ENCODE results near the gene ALDH3B1. TPM values are rescaled to one million over a fixed set of nuclear protein-coding genes. Genes with fewer than 3 reads are reported as not detected.

The ALDH3B1 gene
- total RNA-seq, 2 donors from 2014 or later: 0.08 TPM; not detected in 1

DNA sequence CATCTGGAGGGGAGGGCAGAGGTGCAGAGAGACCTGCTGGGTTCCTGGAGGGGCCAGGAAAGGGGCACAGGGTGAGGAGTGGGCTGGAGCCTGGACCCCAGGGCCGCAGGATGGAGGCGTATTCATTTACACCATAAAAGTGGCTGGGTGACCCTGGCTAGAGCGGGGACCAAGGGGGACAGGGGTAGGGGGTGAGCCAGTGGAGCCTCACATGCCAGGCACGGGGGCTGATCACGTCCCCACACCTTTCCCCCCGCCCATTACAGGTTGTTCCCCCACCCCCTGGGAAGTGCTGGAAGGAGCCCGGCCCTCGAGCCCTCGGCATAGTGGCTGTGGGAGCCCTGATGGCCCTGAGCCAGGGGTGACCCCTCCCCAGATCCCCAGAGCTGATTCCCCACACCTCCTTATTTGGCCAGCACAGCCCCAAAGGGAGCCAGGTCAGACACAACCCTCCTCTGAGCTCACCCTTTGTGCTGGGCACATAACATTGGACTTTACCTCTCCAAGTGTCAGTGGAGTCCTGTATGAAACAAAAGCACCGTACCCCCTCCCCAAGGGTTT lies 29.5 kb downstream of the ALDH3B1 start:
- ATAC-seq (replicated peaks): peak; percentile 22
- peak overlapping the region; percentile 91 for H3K4me3 Mint-ChIP-seq
- peaks cover 7% of the 10 kb centered on the region for H3K4me1 Mint-ChIP-seq
- no peaks in the 10 kb centered on the region for H3K27me3 Mint-ChIP-seq
- H3K36me3 Mint-ChIP-seq (ENCODE audit: low read depth): peaks cover 30% of the 10 kb centered on the region
- H3K9me3 Mint-ChIP-seq: no peaks in the 10 kb centered on the region
- peak overlapping the region; percentile 94 for H3K27ac Mint-ChIP-seq

DNA sequence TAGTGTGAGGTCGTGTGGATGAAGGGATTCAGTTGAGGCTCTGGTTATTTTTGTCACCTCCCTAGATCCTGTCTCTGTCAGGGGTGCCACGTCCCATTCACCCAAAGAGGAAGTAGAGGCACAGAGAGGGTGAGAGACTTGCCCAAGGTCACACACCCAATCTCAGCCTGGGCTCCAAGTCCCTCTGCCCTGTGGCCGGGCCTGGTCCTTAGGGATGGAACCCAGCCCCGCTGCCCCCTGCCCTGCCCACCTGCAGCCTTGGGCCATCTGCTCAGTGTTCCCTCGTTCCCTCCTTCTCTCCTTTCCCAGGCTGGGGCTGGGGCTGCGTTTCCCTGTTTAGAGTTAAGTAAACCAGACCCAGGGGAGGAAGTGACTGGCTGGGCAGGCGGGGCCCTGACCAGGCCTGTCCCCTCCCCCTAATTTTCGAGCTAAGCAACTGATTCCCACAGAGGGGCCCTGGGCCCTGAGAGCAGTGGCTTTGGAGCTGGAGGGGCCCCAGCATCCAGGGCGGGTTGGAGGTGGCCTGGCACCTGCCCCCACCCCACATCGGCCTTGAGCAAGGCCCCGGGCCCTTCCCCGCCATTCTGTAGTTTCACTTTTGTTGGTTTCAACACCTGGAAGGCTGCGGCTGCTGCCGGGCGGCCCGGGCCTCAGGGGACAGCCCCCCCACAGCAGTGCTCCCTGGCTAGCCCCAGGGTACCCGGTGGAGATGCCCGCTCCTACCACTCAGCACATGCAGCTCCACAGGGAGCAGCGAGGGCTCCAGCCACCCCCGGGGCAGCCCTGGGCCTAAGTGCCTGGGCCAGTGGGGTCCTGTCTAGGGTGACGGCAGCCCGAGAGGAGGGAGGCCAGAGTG lies 30.2 kb downstream of the ALDH3B1 start:
- Mint-ChIP-seq H3K4me3 (peak overlapping the region; percentile 91), H3K36me3 (ENCODE audit: low read depth) (peaks cover 37% of the 10 kb centered on the region), H3K4me1 (peaks cover 7% of the 10 kb centered on the region), H3K9me3 (no peaks in the 10 kb centered on the region), H3K27me3 (no peaks in the 10 kb centered on the region), H3K27ac (peak overlapping the region; percentile 94)
- peak; percentile 62 for ATAC-seq (replicated peaks)

DNA sequence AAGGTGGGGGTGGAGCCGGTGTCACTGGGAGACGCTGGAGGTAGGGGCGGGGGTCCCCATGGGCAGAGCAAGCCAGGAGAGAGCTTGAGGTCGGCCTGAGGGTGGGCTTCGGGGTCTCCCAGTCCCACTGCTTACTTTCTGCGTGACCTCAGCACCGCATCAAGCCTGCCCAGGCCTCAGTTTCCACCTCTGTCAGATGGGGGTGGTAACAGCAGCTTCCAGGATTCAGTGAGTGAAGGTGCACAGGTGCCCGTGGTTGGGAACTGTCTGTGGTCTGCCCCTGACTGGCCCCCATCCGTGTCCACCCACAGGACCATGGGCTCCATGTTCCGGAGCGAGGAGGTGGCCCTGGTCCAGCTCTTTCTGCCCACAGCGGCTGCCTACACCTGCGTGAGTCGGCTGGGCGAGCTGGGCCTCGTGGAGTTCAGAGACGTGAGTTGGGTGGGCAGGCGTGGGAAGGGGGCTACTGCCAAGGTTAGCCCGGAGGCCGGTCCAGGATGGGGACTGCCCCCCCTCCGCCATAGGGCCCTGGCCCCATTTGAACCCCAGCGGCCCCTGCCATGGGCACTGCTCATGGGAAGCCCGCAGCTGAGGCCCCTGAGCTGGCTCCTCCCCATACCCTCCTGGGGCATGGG lies 30.9 kb downstream of the ALDH3B1 start:
- no peaks in the 10 kb centered on the region for H3K9me3 Mint-ChIP-seq
- H3K4me1 Mint-ChIP-seq: peaks cover 7% of the 10 kb centered on the region
- no peaks in the 10 kb centered on the region for H3K27me3 Mint-ChIP-seq
- H3K4me3 Mint-ChIP-seq: peak overlapping the region; percentile 91
- H3K27ac Mint-ChIP-seq: peak overlapping the region; percentile 94
- H3K36me3 Mint-ChIP-seq (ENCODE audit: low read depth): peaks cover 42% of the 10 kb centered on the region
- no peak for ATAC-seq (replicated peaks)

DNA sequence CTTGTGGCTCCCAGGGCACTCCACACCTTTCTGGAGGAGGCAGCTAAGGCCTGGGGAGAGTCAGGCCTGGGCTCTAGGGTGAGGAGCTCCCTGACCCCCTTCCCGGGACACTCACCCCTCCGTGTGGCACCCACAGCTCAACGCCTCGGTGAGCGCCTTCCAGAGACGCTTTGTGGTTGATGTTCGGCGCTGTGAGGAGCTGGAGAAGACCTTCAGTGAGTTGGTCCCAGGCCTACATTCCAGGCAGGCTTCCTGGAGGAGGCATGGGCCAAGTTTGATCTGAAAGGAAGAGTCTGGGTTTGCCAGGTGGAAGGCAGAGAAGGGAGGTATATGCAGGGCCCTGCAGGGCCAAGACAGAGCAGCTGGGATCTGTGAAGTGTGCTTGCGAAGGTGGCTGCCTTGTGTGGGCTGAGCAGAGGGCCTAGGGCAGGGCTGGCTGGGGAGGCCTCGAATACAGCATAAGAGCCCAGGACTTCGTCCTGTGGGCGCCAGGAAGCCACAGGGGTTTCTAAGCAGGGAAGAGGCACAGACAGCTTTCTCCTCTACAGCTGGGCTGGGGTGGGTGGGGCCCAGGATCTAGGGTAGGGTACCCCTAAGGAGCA lies 31.6 kb downstream of the ALDH3B1 start:
- H3K4me3 Mint-ChIP-seq: peak overlapping the region; percentile 91
- H3K27me3 Mint-ChIP-seq: no peaks in the 10 kb centered on the region

DNA sequence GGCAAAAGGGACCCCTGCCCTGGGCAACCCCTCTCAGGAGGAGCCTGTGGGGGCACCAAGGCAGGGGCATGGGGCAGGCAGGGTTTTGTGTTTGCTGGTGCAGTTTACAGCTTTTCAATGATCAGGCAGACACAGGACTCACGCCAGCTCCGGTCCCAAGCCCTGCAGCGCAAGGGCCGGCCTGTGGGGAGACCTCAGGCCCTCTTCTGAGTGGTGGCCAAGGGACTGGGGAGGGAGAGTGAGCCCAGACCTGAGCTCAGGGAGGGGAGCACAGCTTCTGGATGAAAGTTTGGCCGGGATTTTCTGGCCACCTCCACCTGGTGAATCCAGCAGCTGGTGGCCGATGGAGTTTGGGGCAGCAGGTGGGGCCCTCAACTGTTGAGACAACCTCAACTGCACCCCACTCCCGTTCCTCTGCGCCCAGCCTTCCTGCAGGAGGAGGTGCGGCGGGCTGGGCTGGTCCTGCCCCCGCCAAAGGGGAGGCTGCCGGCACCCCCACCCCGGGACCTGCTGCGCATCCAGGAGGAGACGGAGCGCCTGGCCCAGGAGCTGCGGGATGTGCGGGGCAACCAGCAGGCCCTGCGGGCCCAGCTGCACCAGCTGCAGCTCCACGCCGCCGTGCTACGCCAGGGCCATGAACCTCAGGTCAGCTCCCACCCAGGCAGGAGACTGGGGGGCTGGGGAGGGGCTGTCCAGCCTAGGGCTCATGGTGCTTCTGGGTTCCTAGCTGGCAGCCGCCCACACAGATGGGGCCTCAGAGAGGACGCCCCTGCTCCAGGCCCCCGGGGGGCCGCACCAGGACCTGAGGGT lies 32.3 kb downstream of the ALDH3B1 start:
- Mint-ChIP-seq H3K9me3 (no peaks in the 10 kb centered on the region), H3K27me3 (no peaks in the 10 kb centered on the region), H3K27ac (no peak overlapping the region), H3K4me1 (no peaks in the 10 kb centered on the region), H3K4me3 (no peak overlapping the region), H3K36me3 (ENCODE audit: low read depth) (peaks cover 48% of the 10 kb centered on the region)
- ATAC-seq (replicated peaks): no peak

More for the DNA sequence above, 31.6 kb downstream of the ALDH3B1 start:
- Mint-ChIP-seq H3K4me1 (peaks cover 6% of the 10 kb centered on the region), H3K9me3 (no peaks in the 10 kb centered on the region), H3K27ac (peak overlapping the region; percentile 68), H3K36me3 (ENCODE audit: low read depth) (peaks cover 47% of the 10 kb centered on the region)
- ATAC-seq (replicated peaks): no peak

DNA sequence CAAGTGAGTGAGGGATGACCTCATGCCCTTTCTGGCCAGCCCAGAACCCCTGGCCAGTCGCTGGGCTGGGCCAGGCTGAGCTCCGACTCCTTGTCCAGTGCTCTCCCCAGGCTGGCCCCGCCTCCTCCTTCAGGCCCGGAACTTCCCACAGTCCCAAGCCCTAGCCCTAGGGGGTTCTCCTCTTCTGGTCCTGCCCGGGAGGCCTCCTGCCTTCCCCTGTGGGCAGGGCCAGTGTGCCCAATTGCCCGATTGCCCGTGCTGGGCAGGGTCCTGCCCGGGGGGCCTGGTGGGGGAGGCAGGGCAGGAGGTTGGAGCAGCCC lies 32.9 kb downstream of the ALDH3B1 start:
- Mint-ChIP-seq H3K4me3 (no peak overlapping the region), H3K36me3 (ENCODE audit: low read depth) (peaks cover 54% of the 10 kb centered on the region), H3K9me3 (no peaks in the 10 kb centered on the region), H3K27me3 (no peaks in the 10 kb centered on the region), H3K4me1 (no peaks in the 10 kb centered on the region), H3K27ac (no peak overlapping the region)
- ATAC-seq (replicated peaks): no peak

DNA sequence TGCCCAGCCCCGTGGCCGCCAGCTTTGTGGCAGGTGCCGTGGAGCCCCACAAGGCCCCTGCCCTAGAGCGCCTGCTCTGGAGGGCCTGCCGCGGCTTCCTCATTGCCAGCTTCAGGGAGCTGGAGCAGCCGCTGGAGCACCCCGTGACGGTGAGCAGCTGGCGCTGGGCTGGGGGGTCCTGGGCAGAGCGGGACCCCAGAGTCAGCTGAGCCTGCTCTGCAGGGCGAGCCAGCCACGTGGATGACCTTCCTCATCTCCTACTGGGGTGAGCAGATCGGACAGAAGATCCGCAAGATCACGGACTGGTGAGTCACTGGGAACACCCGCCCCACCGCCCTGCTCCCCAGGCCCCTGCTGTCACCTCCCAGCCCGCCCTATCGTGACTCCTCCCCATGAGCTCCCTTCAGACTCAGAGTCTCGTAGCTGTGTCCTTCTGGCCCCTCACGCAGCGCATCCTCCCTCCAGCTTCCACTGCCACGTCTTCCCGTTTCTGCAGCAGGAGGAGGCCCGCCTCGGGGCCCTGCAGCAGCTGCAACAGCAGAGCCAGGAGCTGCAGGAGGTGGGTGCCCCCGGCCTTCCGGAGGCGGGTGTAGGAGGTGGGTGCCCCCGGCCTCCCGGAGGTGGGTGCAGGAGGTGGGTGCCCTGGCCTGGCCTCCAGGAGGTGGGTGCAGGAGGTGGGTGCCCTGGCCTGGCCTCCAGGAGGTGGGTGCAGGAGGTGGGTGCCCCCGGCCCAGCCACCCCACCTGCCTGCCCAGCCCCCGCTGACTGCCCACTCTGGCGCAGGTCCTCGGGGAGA lies 33.4 kb downstream of the ALDH3B1 start:
- Mint-ChIP-seq H3K9me3 (no peaks in the 10 kb centered on the region), H3K27me3 (no peaks in the 10 kb centered on the region), H3K4me1 (no peaks in the 10 kb centered on the region), H3K4me3 (no peak overlapping the region), H3K27ac (no peak overlapping the region), H3K36me3 (ENCODE audit: low read depth) (peaks cover 59% of the 10 kb centered on the region)
- ATAC-seq (replicated peaks): no peak

DNA sequence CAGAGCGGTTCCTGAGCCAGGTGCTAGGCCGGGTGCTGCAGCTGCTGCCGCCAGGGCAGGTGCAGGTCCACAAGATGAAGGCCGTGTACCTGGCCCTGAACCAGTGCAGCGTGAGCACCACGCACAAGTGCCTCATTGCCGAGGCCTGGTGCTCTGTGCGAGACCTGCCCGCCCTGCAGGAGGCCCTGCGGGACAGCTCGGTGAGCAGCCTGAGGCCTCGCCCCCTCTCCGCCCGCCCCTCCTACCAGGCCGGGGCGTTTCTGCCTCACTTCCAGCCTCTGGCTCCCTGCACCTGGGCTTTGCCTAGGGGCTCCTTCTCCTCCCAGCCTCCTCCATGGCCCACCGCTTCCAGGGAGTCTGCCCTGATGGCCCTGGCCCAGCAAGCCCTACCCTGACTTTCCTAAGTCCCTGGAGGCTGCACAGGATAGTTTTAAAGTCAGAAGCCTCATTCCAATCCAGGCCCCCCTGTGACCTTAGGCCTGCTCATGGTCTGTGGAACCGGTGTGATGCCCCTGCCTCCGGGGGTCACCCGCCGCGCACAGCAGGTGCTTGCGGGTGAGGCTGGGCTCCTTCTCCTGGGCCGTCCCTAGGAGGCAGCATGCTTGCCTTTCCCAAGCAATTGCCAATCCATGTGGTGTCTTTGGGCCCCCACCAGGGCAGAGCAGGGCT lies 34.2 kb downstream of the ALDH3B1 start:
- H3K9me3 Mint-ChIP-seq: no peaks in the 10 kb centered on the region
- H3K36me3 Mint-ChIP-seq (ENCODE audit: low read depth): peaks cover 67% of the 10 kb centered on the region
- no peaks in the 10 kb centered on the region for H3K27me3 Mint-ChIP-seq
- H3K4me3 Mint-ChIP-seq: no peak overlapping the region
- no peak overlapping the region for H3K27ac Mint-ChIP-seq
- H3K4me1 Mint-ChIP-seq: no peaks in the 10 kb centered on the region
- no peak for ATAC-seq (replicated peaks)

DNA sequence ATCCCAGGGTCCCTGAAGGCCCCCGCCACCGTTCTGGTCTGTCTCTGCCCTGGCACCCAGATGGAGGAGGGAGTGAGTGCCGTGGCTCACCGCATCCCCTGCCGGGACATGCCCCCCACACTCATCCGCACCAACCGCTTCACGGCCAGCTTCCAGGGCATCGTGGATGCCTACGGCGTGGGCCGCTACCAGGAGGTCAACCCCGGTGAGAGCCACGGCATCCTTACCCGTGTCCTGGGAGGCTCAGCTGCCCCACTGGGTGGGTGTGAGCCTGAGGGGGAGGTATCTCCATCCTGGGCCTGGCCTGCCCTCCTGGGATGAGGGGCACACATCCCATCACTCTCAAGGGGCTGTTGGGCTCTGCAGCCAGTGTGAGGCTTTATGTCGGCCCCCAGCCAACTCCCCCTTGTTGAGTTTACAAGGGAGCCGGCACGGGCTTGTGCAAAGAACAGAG lies 34.8 kb downstream of the ALDH3B1 start:
- no peaks in the 10 kb centered on the region for H3K9me3 Mint-ChIP-seq
- H3K27ac Mint-ChIP-seq: no peak overlapping the region
- peaks cover 68% of the 10 kb centered on the region for H3K36me3 Mint-ChIP-seq (ENCODE audit: low read depth)
- H3K4me1 Mint-ChIP-seq: no peaks in the 10 kb centered on the region
- no peak overlapping the region for H3K4me3 Mint-ChIP-seq
- ATAC-seq (replicated peaks): no peak
- H3K27me3 Mint-ChIP-seq: no peaks in the 10 kb centered on the region

DNA sequence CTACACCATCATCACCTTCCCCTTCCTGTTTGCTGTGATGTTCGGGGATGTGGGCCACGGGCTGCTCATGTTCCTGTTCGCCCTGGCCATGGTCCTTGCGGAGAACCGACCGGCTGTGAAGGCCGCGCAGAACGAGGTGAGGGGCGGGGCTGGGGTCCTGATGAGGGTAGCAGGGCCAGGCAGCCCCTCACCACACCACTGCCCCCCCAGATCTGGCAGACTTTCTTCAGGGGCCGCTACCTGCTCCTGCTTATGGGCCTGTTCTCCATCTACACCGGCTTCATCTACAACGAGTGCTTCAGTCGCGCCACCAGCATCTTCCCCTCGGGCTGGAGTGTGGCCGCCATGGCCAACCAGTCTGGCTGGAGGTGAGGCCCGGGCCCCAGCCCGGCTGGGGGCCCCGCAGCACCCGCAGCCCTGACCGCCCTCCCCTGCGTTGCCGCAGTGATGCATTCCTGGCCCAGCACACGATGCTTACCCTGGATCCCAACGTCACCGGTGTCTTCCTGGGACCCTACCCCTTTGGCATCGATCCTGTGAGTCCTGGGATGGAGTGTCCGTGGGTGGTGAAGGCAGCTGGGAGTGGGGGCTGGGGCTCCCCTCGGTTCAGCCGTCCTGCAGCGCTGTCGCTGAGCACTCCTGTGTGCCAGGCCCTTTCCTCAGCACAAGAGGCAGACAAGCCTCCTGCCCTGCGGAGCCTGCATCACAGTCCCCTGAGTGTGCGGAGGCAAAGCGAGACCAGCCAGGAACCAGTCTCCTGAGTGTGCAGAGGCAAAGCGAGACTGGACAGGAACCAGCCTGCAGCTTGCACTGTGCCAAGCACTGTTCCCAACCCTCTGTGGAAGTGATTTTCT lies 37.5 kb downstream of the ALDH3B1 start:
- Mint-ChIP-seq H3K27me3 (no peaks in the 10 kb centered on the region), H3K4me1 (no peaks in the 10 kb centered on the region), H3K36me3 (ENCODE audit: low read depth) (peaks cover 71% of the 10 kb centered on the region), H3K9me3 (no peaks in the 10 kb centered on the region), H3K27ac (no peak overlapping the region), H3K4me3 (no peak overlapping the region)
- ATAC-seq (replicated peaks): no peak

DNA sequence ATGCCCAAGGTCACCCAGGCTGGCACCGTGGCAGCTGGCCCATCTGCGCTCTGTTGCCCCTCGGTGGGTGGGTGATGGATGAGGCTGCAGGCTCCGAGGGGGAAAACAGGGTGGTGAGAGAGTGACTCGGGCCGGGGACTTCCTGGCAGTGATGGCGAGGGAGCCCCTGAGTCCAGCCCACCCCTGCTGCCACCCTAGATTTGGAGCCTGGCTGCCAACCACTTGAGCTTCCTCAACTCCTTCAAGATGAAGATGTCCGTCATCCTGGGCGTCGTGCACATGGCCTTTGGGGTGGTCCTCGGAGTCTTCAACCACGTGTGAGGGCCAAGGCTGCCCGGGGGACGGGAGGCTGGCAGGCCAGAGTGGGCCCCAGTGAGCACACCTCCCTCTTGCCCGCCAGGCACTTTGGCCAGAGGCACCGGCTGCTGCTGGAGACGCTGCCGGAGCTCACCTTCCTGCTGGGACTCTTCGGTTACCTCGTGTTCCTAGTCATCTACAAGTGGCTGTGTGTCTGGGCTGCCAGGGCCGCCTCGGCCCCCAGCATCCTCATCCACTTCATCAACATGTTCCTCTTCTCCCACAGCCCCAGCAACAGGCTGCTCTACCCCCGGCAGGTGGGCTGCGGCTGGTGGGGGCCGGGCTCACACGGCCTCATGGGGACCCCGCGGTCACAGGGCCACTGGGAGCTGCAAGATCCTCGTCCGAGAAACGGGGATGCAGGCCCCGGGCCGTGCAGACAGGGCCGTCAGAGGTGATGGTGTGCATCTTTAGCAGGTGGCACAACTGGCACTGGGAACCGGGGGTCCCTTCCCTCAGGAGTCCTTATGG lies 38.8 kb downstream of the ALDH3B1 start:
- Mint-ChIP-seq H3K27me3 (no peaks in the 10 kb centered on the region), H3K27ac (no peak overlapping the region), H3K4me1 (no peaks in the 10 kb centered on the region), H3K36me3 (ENCODE audit: low read depth) (peaks cover 71% of the 10 kb centered on the region), H3K9me3 (no peaks in the 10 kb centered on the region), H3K4me3 (no peak overlapping the region)
- ATAC-seq (replicated peaks): no peak

All from activated T-helper 17 cell treated with anti-CD3 and anti-CD28 coated beads, Interleukin-2, amount 50 U/mL, for 72 hours (primary cell).